NCI-H2107 (cell line): Measurements from ENCODE around the gene MYLK.
"Not testable (repeated sequence)": the region's sequence is repeated elsewhere in the genome, so short reads cannot be mapped to it uniquely, and the experiment has no call there.

Experiments used
- DNase-seq: peaks from one replicate; lab custom pipeline; 2025; lab: John Stamatoyannopoulos, UW

MYLK gene

GRCh38 chr3:123745184-123745855 is 138.8 kb downstream of the MYLK start:
- DNase-seq, result no peak

GRCh38 chr3:123744064-123744463 is 140.1 kb downstream of the MYLK start:
- no peak for DNase-seq

GRCh38 chr3:123743121-123743520 is 141.0 kb downstream of the MYLK start:
- no peak for DNase-seq

GRCh38 chr3:123741041-123741511 is 143.1 kb downstream of the MYLK start:
- DNase-seq, result no peak

- DNase-seq, result no peak
Observed at GRCh38 chr3:123740391-123740822, 143.7 kb downstream of the MYLK start.

- no peak for DNase-seq
Observed at GRCh38 chr3:123739754-123740153, 144.4 kb downstream of the MYLK start.

- no peak for DNase-seq
Observed at GRCh38 chr3:123739106-123739505, 145.0 kb downstream of the MYLK start.

- not testable (repeated sequence) for DNase-seq
Observed at GRCh38 chr3:123738522-123738921, 145.6 kb downstream of the MYLK start.

GRCh38 chr3:123737168-123737567 is 147.0 kb downstream of the MYLK start:
- no peak for DNase-seq

- no peak for DNase-seq
Observed at GRCh38 chr3:123735456-123735855, 148.7 kb downstream of the MYLK start.

- DNase-seq, result no peak
Observed at GRCh38 chr3:123734527-123734902, 149.6 kb downstream of the MYLK start.

GRCh38 chr3:123733805-123734526 is 150.2 kb downstream of the MYLK start:
- DNase-seq, result no peak

GRCh38 chr3:123733341-123733740 is 150.8 kb downstream of the MYLK start:
- DNase-seq, result no peak

GRCh38 chr3:123732447-123732846 is 151.7 kb downstream of the MYLK start:
- peak; percentile 73 for DNase-seq

GRCh38 chr3:123730829-123731228 is 153.3 kb downstream of the MYLK start:
- no peak for DNase-seq

GRCh38 chr3:123728991-123729390 is 155.1 kb downstream of the MYLK start:
- no peak for DNase-seq

GRCh38 chr3:123728014-123728413 is 156.1 kb downstream of the MYLK start:
- DNase-seq, result no peak

GRCh38 chr3:123725652-123726400 is 158.3 kb downstream of the MYLK start:
- DNase-seq, result no peak

- DNase-seq, result no peak
Observed at GRCh38 chr3:123724306-123724705, 159.8 kb downstream of the MYLK start.

- DNase-seq, result peak; percentile 65
Observed at GRCh38 chr3:123723522-123724168, 160.5 kb downstream of the MYLK start.

- DNase-seq, result no peak
Observed at GRCh38 chr3:123723070-123723469, 161.1 kb downstream of the MYLK start.

GRCh38 chr3:123722456-123722855 is 161.7 kb downstream of the MYLK start:
- no peak for DNase-seq
